ENCODE measurements around the gene STKLD1.
"Not testable (repeated sequence)": the region's sequence is repeated elsewhere in the genome, so short reads cannot be mapped to it uniquely, and the experiment has no call there.

The STKLD1 gene

GRCh38 chr9:133366435-133366834 is 9.7 kb upstream of the STKLD1 start:
- DNase-seq = no peak

- no peak for DNase-seq
Measured at GRCh38 chr9:133367221-133367620, 8.9 kb upstream of the STKLD1 start.

DNA sequence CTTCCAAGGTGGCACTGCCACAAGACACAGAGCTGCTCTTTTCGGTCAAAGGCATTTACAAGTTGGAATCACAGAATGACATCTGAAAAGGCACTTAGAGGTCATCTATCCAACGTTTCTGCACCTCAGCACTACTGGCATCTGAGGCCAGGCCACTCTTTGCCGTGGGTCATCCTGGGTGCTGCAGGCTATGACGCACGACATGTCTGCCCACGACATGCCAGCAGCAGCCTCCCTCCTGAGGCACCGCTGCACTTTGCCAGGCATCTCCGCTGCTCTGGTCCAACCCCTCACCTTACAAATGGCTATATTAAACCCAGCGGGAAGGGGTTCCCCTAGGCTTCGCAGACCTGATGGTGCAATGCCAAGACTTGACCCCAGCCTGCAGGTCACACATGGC is 8.4 kb upstream of the STKLD1 start:
- DNase-seq = no peak

- DNase-seq = no peak
Measured at GRCh38 chr9:133368249-133368881, 7.8 kb upstream of the STKLD1 start.

DNA sequence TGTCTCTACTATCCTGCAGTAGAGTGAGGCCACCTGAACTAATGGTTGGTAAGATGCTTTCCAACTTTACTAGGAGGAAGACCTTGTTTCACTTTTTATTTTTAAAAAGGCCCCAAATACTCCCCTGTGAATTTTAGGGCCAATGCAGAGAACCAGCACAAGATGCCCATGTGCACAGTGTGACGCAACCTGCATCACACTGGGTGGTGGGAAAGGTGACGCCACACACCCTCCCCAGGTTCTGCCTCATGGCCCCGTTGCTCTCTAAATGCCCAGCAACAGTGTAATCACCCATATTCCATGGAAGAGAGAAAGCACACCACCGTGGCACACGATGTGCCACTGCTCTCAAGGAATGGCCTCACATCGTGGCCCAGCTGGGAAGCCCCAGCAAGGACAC is 6.7 kb upstream of the STKLD1 start:
- no peak for DNase-seq

GRCh38 chr9:133369933-133370332 is 6.2 kb upstream of the STKLD1 start:
- DNase-seq = no peak

- no peak for DNase-seq
Measured at GRCh38 chr9:133370685-133371084, 5.5 kb upstream of the STKLD1 start.

DNA sequence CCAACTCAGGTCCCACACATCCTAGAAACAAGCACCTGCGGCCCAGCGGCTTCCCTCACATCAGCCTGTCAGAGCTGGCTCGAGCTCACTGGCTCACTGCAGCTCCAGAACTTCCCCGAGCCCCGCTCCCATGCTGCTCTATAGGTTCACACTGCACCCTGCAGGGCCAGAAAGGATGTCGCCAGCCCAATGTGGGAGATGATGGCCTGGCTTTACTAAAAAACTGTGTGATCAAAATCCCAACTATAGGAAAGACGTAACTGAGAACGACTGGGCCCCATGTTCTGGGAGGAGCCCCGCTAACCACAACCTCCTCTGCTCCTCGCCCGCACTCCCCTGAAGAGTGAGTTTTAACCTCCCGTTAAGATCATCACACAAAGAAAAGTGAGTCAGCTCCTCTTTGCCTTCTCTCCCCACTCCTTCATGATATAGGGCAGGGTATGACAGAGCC is 4.9 kb upstream of the STKLD1 start:
- peak; percentile 88 for DNase-seq

DNA sequence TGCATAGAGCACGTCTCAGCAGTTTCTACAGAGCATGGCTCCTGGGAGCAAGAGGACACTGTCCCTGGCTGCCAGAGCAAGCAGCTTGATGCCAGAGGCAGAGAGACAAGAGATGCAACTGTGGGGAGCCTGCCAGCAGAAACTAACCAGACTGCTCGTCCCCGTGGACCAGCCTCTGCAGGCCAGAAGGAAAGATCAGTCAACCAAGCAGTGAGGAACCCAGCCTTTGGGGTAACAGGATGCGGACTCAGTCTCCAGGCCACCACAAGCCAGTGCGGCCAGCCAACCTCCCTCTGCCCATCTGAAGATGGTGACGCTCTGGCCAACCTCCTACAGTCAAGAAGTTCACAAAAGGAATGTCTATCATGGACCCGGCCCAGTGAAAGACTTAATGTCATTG is 4.0 kb upstream of the STKLD1 start:
- DNase-seq = no peak

GRCh38 chr9:133374612-133375115 is 1.5 kb upstream of the STKLD1 start:
- DNase-seq = no peak

DNA sequence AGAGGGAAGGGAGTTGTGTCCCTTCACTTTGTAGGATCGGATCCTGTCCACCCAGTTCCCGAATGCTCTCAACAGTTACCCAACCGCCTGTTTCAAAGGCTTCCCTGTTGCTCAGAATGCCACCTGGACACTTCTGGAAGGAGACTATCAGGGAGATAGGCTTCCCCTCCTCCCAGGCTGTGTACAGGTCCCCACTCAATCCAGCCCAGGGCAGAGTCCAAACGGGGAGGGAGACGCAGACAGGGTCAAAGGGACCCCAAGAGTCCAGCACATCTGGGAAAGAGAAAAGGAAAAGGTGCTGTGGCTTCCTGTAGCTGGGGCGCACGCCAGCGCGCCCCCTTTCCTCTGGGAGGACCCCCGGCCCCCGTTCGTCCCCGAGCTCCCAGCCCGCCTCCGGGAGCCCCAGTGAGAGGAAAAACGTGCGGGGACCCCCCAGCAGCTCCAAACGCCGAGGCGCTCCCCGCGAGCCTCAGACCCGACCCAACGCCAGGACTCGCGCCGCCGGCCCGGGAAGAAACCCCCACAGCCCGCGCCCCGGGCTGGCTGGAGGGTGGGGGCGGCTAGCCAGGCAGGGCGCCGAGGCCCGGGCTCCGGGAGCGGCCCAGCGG is 946 bp upstream of the STKLD1 start:
- no peak for DNase-seq

DNA sequence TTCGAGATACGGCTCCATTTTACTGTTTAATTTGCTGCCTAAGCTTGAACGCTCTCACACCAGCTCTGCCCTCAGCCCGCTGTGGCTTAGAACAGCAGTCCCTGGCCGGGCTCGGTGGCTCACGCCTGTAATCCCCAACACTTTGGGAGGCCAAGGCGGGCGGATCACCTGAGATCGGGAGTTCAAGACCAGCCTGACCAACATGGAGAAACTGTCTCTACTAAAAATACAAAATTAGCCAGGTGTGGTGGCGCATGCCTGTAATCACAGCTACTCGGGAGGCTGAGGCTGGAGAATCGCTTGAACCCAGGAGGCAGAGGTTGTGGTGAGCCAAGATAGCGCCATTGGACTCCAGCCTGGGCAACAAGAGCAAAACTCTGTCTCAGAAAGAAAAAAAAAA is 1.1 kb downstream of the STKLD1 start:
- not testable (repeated sequence) for DNase-seq

DNA sequence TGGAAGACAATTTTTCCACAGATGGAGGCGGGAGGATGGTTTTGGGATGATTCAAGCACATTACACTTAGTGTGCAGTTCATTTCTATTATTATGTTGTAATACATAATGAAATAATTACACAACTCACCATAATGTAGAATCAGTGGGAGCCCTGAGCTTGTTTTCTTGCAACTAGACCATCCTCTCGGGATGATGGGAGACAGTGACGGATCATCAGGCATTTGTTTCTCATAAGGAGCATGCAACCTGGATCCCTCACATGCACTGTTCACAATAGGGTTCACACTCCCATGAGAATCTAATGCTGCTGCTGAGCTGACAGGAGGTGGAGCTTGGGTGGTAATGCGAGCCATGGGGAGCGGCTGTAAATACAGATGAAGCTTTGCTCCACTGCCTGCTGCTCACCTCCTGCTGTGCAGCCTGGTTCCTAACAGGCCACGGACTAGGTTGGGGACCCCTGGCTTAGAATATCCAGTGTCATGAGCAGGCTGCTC is 1.6 kb downstream of the STKLD1 start:
- DNase-seq = no peak

- DNase-seq = no peak
Measured at GRCh38 chr9:133378408-133378962, 2.3 kb downstream of the STKLD1 start.

DNA sequence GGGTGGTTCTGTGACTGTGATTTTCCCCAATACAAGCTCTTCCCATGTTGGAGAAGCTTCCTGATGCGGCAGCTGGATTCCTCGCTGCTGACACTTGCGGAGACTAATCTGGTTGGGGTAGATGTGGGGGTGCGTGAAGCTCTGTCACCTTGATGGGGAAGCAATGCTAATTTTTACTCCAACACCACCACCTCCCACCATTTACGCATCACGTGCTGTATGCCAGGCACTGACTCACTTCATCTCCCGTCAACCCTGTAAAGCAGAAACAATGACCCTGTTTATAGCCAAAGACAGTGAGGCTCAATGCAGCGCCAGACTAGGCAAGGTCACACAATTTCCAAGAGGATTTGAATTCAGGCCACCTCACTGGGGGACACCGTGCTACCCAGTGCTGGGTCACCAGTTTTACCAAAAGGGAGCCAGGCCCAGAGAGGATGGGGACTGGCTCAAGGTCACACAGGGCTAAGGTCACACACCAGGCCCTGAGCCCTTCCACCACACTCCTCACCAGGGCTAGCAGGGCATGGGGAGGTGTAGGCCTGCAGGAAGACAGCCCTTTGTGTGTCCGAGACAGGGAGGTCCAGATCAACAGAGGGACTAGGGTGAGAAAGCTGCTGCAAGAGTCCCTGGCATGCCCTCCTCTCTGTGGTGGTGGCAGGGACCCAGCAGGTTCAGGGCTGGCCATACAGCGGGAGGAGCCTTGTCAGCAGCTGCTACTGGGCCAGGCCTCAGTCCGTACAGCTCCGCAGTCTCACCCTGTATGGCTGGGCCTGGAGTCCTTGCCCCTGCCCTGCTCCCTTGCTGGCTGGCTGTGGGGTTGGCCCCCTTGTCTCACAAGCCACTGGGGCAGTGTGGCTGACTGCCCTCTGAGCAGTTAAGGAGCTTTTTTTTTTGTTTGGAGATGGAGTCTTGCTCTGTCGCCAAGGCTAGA is 3.3 kb downstream of the STKLD1 start:
- DNase-seq = no peak

DNA sequence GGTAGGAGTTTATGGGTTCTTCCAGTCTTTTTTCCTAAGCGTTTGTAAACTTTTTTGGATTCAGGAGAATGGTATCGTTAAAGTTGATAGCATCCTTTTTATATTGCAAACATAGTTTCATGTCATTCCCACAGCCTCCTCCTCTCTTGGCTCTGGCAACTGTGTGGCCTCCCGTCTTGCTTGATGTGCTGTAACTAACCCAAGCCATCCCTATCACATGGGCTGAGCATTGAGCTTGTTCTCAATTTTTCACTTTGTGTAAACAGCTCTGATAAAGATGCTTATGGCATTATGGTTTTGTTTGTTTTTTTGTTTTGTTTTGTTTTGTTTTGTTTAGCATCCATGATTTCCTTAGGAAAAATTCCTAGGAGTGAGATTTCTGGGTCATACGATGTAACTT is 4.6 kb downstream of the STKLD1 start:
- DNase-seq = no peak

- no peak for DNase-seq
Measured at GRCh38 chr9:133382507-133383141, 6.5 kb downstream of the STKLD1 start.

DNA sequence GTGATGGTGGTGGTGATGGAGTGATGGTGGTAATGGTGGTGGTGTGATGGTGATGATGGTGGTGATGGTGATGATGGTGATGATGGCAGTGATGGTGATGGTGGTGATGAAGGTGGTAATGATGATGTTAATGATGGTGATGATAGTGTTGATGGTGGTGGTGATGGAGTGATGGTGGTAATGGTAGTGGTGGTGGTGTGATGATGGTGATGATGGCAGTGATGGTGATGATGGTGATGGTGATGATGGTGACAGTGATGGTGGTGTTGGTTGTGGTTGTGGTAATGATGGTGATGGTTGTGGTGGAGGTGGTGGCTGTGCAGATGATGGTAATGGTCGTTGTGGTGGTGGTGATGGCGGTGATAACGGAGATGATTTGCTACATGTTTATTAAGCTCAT is 7.3 kb downstream of the STKLD1 start:
- no peak for DNase-seq

DNA sequence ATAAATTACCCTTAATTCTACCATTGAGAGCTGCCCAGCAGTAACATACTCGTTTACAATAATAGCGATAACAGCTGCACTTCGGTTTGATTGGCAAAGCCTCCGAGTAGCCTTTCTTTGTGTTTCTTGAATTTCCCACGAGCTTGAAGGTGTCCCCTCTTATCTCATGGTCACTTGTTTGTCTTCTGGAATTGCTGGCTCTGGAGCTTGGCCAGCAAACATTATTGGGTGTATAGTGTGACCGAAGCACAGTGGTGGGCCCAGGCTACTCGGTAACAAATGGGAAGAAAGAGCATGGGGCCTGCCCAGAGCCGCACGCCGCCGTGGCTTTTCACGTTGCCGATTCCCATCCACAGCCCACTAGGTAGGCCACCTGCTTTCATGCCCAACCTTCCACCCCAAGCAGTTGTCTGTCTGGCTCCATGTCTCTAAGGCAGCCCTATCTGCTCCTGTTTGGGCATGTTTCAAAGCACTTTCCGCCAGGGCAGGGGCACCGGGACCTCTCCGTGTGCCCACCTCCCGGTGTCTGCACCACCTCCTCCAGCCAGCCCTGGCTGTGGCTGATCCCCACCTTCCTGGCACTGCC is 8.7 kb downstream of the STKLD1 start:
- no peak for DNase-seq

DNA sequence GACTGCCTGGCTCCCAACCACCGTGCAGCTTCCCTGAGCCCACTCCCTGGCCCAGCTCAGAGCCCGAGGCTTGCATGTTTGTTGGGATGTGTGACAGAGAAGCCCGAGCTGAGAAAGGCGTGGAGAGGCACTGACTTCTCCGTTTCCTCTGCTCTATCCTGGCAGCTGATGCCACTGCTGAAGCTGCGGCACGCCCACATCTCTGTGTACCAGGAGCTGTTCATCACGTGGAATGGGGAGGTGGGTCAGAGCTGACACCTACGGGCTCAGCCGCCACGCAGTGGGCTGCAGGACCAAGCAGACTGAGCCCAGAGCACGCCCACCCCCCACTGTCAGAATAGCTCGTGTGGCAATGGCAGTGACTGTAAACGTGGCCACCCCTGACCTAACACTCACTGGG is 9.3 kb downstream of the STKLD1 start:
- no peak for DNase-seq

DNA sequence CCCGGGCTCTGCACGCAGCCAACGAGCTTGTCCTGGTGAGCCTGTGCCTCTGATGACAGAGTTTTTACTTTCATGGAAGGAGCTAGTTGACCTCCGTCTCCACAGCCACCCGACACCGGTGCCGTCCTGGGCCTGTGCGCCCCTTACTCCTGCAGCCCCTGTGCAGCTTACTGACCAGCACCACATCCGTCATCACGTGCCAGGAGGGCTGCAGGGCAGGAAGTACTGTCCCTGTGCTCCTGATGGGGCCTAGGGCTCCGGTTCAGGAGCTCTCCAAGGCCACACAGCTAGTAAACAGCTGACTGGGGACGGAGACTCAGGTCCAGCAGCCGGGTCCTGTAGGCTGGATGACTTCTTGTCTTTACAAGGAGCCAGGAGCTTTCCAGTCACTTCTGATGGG is 10.2 kb downstream of the STKLD1 start:
- no peak for DNase-seq

DNA sequence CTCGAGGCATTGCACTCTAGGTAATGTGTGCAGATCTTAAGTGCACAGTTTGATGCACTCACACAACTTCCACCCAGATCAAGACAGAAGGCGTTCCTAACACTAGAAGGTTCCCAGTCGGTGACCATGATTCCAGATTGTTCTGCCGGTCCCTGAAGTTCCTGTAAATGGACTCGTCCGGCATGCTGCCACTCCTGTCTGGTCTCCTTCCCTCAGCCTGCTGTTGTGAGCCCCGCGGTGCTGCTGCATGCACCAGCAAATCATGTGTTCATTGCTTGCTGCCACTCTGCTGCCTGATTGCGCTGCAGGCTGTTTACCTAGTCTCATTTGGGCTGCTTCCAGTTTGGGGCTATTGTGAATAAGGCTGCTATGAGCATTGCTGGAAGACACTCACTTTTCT is 11.5 kb downstream of the STKLD1 start:
- no peak for DNase-seq

All from stimulated activated CD4-positive, alpha-beta T cell treated with anti-CD3 and anti-CD28 coated beads, Interleukin-1b, Interleukin-23, amount 100 ng/mL, for 48 hours (primary cell).